HepG2 (cell line): ENCODE results near the gene DDAH2. TPM values are rescaled to one million over a fixed set of nuclear protein-coding genes. Genes with fewer than 3 reads are reported as not detected.

Source experiments
- CEBPZ ChIP-seq: IDR thresholded peaks from 2 replicates; pipeline ENCODE4 v1.6.1; 2012; ENCODE audit warnings: low read length, improper control_type of control experiment
- KLF12 ChIP-seq: sonication (generic); formaldehyde crosslinking; IDR thresholded peaks from 2 replicates; pipeline ENCODE4 v1.4.0; 2020; ENCODE audit warnings: missing genetic modification reagents, borderline replicate concordance
- KLF15 ChIP-seq: sonication (generic); formaldehyde crosslinking; IDR thresholded peaks from 2 replicates; pipeline ENCODE4 v1.8.1; 2023; ENCODE audit warnings: borderline replicate concordance, mild to moderate bottlenecking, inconsistent platforms, missing genetic modification reagents, mixed read lengths
- MBD4 ChIP-seq: IDR thresholded peaks from 2 replicates; pipeline ENCODE4 v1.6.1; 2012; ENCODE audit warnings: low read length, inconsistent platforms, borderline replicate concordance
- MIXL1 ChIP-seq: IDR thresholded peaks from 2 replicates; pipeline ENCODE4 v1.6.1; 2016
- MXD1 ChIP-seq: sonication (generic); formaldehyde crosslinking; IDR thresholded peaks from 2 replicates; pipeline ENCODE4 v1.4.0; 2020; ENCODE audit warnings: mild to moderate bottlenecking, missing genetic modification reagents
- SNAPC4 ChIP-seq: sonication (generic); formaldehyde crosslinking; IDR thresholded peaks from 2 replicates; pipeline ENCODE4 v1.4.0; 2020; ENCODE audit warnings: mild to moderate bottlenecking, missing genetic modification reagents
- STAT5B ChIP-seq: sonication (generic); formaldehyde crosslinking; IDR thresholded peaks from 2 replicates; pipeline ENCODE4 v1.4.0; 2020; ENCODE audit warnings: missing genetic modification reagents
- TCF7 ChIP-seq: sonication (generic); IDR thresholded peaks from 2 replicates; pipeline ENCODE4 v1.6.1; 2016; ENCODE audit warnings: antibody characterized with exemption, low read depth
- THAP7 ChIP-seq: sonication (generic); formaldehyde crosslinking; IDR thresholded peaks from 2 replicates; pipeline ENCODE4 v1.8.1; 2023; ENCODE audit warnings: mild to moderate bottlenecking, missing genetic modification reagents
- USF2 ChIP-seq, 2 experiments: sonication (generic) in 1 of 2; formaldehyde crosslinking in 1 of 2; IDR thresholded peaks; 2 replicates each; pipeline versions ENCODE4 v1.5.1 to v1.6.1; 2011 to 2020; ENCODE audit warnings: borderline replicate concordance in 1 of 2, low read depth in 1 of 2, low read length in 1 of 2, mild to moderate bottlenecking in 1 of 2, missing genetic modification reagents in 1 of 2, moderate library complexity in 1 of 2
- ZNF331 ChIP-seq: sonication (generic); formaldehyde crosslinking; IDR thresholded peaks from 2 replicates; pipeline ENCODE4 v1.4.0; 2020; ENCODE audit warnings: missing genetic modification reagents
- ZNF383 ChIP-seq: sonication (generic); formaldehyde crosslinking; IDR thresholded peaks from 2 replicates; pipeline ENCODE4 v1.4.0; 2020; ENCODE audit warnings: missing genetic modification reagents, mild to moderate bottlenecking, borderline replicate concordance
- ZNF446 ChIP-seq: sonication (generic); formaldehyde crosslinking; IDR thresholded peaks from 2 replicates; pipeline ENCODE4 v1.5.0; 2020; ENCODE audit warnings: mild to moderate bottlenecking, missing genetic modification reagents
- ZNF562 ChIP-seq: sonication (generic); formaldehyde crosslinking; IDR thresholded peaks from 2 replicates; pipeline ENCODE4 v1.8.0; 2022; ENCODE audit warnings: missing genetic modification reagents, borderline replicate concordance
- ZNF652 ChIP-seq: IDR thresholded peaks from 2 replicates; pipeline ENCODE4 v1.6.1; 2016; ENCODE audit warnings: low read depth, borderline replicate concordance
- ZNF777 ChIP-seq: sonication (generic); formaldehyde crosslinking; IDR thresholded peaks from 2 replicates; pipeline ENCODE4 v1.4.0; 2020; ENCODE audit warnings: missing genetic modification reagents
- polyA plus RNA-seq, 8 experiments: library from polyadenylated mRNA; depleted of rRNA in 3 of 8; stranded (reverse) in 7 of 8; unstranded in 1 of 8; fragments of >200 nt; fragmentation: Illumina TruSeq in 4 of 8; extraction: Trizol in 4 of 8; gene quantifications; 2 replicates each; pipeline versions ENCODE4 v1.2.1 to v1.2.3, GENCODE V29; 2011 to 2016; ENCODE audit warnings: low read depth in 4 of 8, missing spikeins in 1 of 8, mixed read lengths in 1 of 8; ENCODE audit not compliant: insufficient read depth in 1 of 8
- total RNA-seq, 5 experiments: library from RNA; depleted of rRNA; stranded (reverse); fragments of >200 nt; fragmentation: Illumina TruSeq; extraction: Trizol; gene quantifications; 2 replicates each; pipeline ENCODE4 v1.2.3, GENCODE V29; 2016; ENCODE audit warnings: low read depth in 1 of 5

DDAH2 gene
- total and polyA plus RNA-seq, 2 of the 13 experiments (the other 11 are each of a cell fraction or from before 2014, with no cell fraction given): 16.4 to 21.1 TPM

GRCh38 chr6:31736021-31736767 lies 7.1 kb upstream of the DDAH2 start, which contains the start of gene CLIC1 (continued):
- TF ChIP-seq CEBPZ (no peak), TCF7 (0 out of 2 replicates have a peak, but pooled peaks have one; percentile 34), KLF15 (CRISPR knock-in tag) (no peak), ZNF383 (CRISPR knock-in tag) (no peak), USF2 (IDR thresholded peaks at IDR 0.05; ENCODE audit: low read depth, low read length) (no peak), USF2 (CRISPR knock-in tag; IDR thresholded peaks at IDR 0.05; ENCODE audit: borderline replicate concordance) (no peak), THAP7 (no peak; the same call in 1 of the 2 replicates), SNAPC4 (CRISPR knock-in tag) (no peak), ZNF446 (CRISPR knock-in tag) (peak; percentile 48; the same call in 1 of the 2 replicates), ZNF562 (CRISPR knock-in tag) (no peak), ZNF777 (CRISPR knock-in tag) (no peak; the same call in 1 of the 2 replicates), ZNF331 (CRISPR knock-in tag) (peak; percentile 84), MXD1 (CRISPR knock-in tag) (peak; percentile 58; the same call in 1 of the 2 replicates), STAT5B (peak; percentile 39; the same call in 1 of the 2 replicates), MBD4 (no peak), ZNF652 (CRISPR knock-in tag) (no peak), MIXL1 (peak; percentile 38; the same call in 1 of the 2 replicates), KLF12 (CRISPR knock-in tag) (no peak)
